PC-9 (cell line): ENCODE results near the gene FPGS. TPM values are rescaled to one million over a fixed set of nuclear protein-coding genes. Genes with fewer than 3 reads are reported as not detected.

Experiments used
- BruUV-seq: library from RNA; stranded (reverse); fragments of 400-500 nt; replicated peaks from 2 replicates; lab custom pipeline; 2021; lab: Mats Ljungman, UMichigan
- CTCF ChIA-PET: fragments of 300-600 bp; sonication (Branson Sonifier 250); formaldehyde crosslinking; loops from one replicate; lab custom pipeline; 2022; ENCODE audit warnings: antibody characterized with exemption; lab: Charles Lee
- POLR2A ChIA-PET: fragments of 300-600 bp; sonication (Branson Sonifier 250); formaldehyde crosslinking; loops from one replicate; lab custom pipeline; 2022; ENCODE audit warnings: antibody characterized with exemption; ENCODE audit not compliant: unreplicated experiment; lab: Charles Lee
- DNase-seq, 2 experiments: peaks; one replicate each; pipeline versions ENCODE4 v3.0.0 to v3.0.0-alpha.2; 2015 to 2022; ENCODE audit warnings: mixed read lengths in 1 of 2
- H2AFZ ChIP-seq: fragments of 200-600 bp; sonication (generic); 2 replicates; pipeline ENCODE4 v1.8.1; 2017; ENCODE audit warnings: antibody characterized with exemption
- H3F3A ChIP-seq: fragments of 200-600 bp; sonication (generic); 2 replicates; pipeline ENCODE4 v1.8.1; 2017; ENCODE audit warnings: antibody characterized with exemption, mild to moderate bottlenecking, low read depth; ENCODE audit not compliant: insufficient read depth
- H3K27ac ChIP-seq: fragments of 200-600 bp; sonication (generic); 2 replicates; pipeline ENCODE4 v1.6.1; 2016; ENCODE audit warnings: mixed run types
- H3K27me3 ChIP-seq: fragments of 200-600 bp; sonication (generic); 2 replicates; pipeline ENCODE4 v1.6.1; 2016; ENCODE audit warnings: low read depth, mixed run types; ENCODE audit not compliant: insufficient read depth
- H3K36me3 ChIP-seq: fragments of 200-600 bp; sonication (generic); 2 replicates; pipeline ENCODE4 v1.6.1; 2016; ENCODE audit warnings: low read depth, mixed run types
- H3K4me1 ChIP-seq: fragments of 200-600 bp; sonication (generic); replicated peaks from 2 replicates; pipeline ENCODE4 v1.6.1; 2016; ENCODE audit warnings: mixed run types; ENCODE audit not compliant: insufficient read depth
- H3K4me2 ChIP-seq: fragments of 200-600 bp; sonication (generic); 2 replicates; pipeline ENCODE4 v1.6.1; 2017; ENCODE audit warnings: mixed run types
- H3K4me3 ChIP-seq: fragments of 200-600 bp; sonication (generic); 2 replicates; pipeline ENCODE4 v1.6.1; 2016; ENCODE audit warnings: mixed run types
- H3K79me2 ChIP-seq: fragments of 200-600 bp; sonication (generic); 2 replicates; pipeline ENCODE4 v1.6.1; 2017; ENCODE audit warnings: low read depth, mixed run types
- H3K9me2 ChIP-seq: fragments of 200-600 bp; sonication (generic); 2 replicates; pipeline ENCODE4 v1.8.1; 2017; ENCODE audit warnings: mild to moderate bottlenecking; ENCODE audit not compliant: insufficient read depth
- H3K9me3 ChIP-seq: fragments of 200-600 bp; sonication (generic); 2 replicates; pipeline ENCODE4 v1.8.1; 2016; ENCODE audit warnings: low read depth; ENCODE audit not compliant: insufficient read depth
- H4K20me1 ChIP-seq: fragments of 200-600 bp; sonication (generic); 2 replicates; pipeline ENCODE4 v1.8.1; 2017; ENCODE audit not compliant: insufficient read depth
- CTCF ChIP-seq: fragments of 200-600 bp; sonication (generic); conservative IDR thresholded peaks from 2 replicates; pipeline ENCODE4 v1.6.1; 2017; ENCODE audit warnings: mixed run types, antibody characterized with exemption, mild to moderate bottlenecking, moderate library complexity
- EZH2 ChIP-seq: fragments of 200-600 bp; sonication (generic); IDR thresholded peaks from 2 replicates; pipeline ENCODE4 v1.8.0; 2017; ENCODE audit warnings: antibody characterized with exemption, low read depth
- intact Hi-C: fragments of 100-400 bp; cut with micrococcal nuclease; formaldehyde crosslinking; loops from one replicate; pipeline ENCODE4 v1.10.0; 2022; ENCODE audit not compliant: unreplicated experiment
- total RNA-seq: library from RNA; stranded (reverse); gene quantifications from 2 replicates; pipeline ENCODE4 v1.2.3, GENCODE V29; 2021

Gene FPGS
- total RNA-seq, 1 experiment from 2014 or later, result 152 TPM

- H3K79me2 ChIP-seq, result peaks cover 23% of the 10 kb centered on the region
- CTCF ChIA-PET, result no interaction called here
- peaks cover 75% of the 10 kb centered on the region for H3F3A ChIP-seq
- TF ChIP-seq CTCF, result no peak
- no peak for TF ChIP-seq EZH2
- H3K4me1 ChIP-seq, result peaks cover 1% of the 10 kb centered on the region; the same call in 1 of the 2 replicates
- BruUV-seq, result no TSS peak
- no peak overlapping the region for H2AFZ ChIP-seq
- peaks cover 20% of the 10 kb centered on the region for H3K36me3 ChIP-seq
- intact Hi-C loops, result no loop called here
- POLR2A ChIA-PET, result interaction anchor here (0.7 kb wide), 1 partner anchor 321 kb away, joined by 3 read pairs; no protein-coding TSS in a partner anchor
- no peak overlapping the region for H3K27ac ChIP-seq
- H4K20me1 ChIP-seq, result peaks cover 44% of the 10 kb centered on the region
- no peak overlapping the region for H3K4me3 ChIP-seq
- peak in 1 of 2 experiments; percentile 3 for DNase-seq
- no peaks in the 10 kb centered on the region for H3K9me2 ChIP-seq
- no peak overlapping the region for H3K4me2 ChIP-seq
- H3K9me3 ChIP-seq, result no peaks in the 10 kb centered on the region
- no peaks in the 10 kb centered on the region for H3K27me3 ChIP-seq
Observed at GRCh38 chr9:127793093-127793708, 9.5 kb upstream of the FPGS start.

- H3K27ac ChIP-seq, result no peak overlapping the region
- H3K4me2 ChIP-seq, result no peak overlapping the region
- no peak overlapping the region for H2AFZ ChIP-seq
- POLR2A ChIA-PET, result no interaction called here
- H3K79me2 ChIP-seq, result peaks cover 13% of the 10 kb centered on the region
- CTCF ChIA-PET, result no interaction called here
- H3K9me2 ChIP-seq, result no peaks in the 10 kb centered on the region
- H4K20me1 ChIP-seq, result peaks cover 34% of the 10 kb centered on the region
- H3F3A ChIP-seq, result peaks cover 78% of the 10 kb centered on the region
- no peak overlapping the region for H3K4me3 ChIP-seq
- H3K36me3 ChIP-seq, result peaks cover 11% of the 10 kb centered on the region
- H3K27me3 ChIP-seq, result no peaks in the 10 kb centered on the region
- intact Hi-C loops, result no loop called here
- no peak for DNase-seq
- BruUV-seq, result no TSS peak
- TF ChIP-seq EZH2, result no peak
- no peak for TF ChIP-seq CTCF
- no peaks in the 10 kb centered on the region for H3K9me3 ChIP-seq
- peaks cover 9% of the 10 kb centered on the region; the same call in 1 of the 2 replicates for H3K4me1 ChIP-seq
Observed at GRCh38 chr9:127794001-127794791, 8.5 kb upstream of the FPGS start.

- no peaks in the 10 kb centered on the region for H3K27me3 ChIP-seq
- H3K36me3 ChIP-seq, result no peaks in the 10 kb centered on the region
- H3K27ac ChIP-seq, result no peak overlapping the region
- peaks cover 71% of the 10 kb centered on the region for H3F3A ChIP-seq
- no peak overlapping the region for H2AFZ ChIP-seq
- BruUV-seq, result no TSS peak
- no peak overlapping the region for H3K4me2 ChIP-seq
- no peaks in the 10 kb centered on the region for H3K79me2 ChIP-seq
- ChIA-PET POLR2A (no interaction called here), CTCF (no interaction called here)
- H3K9me2 ChIP-seq, result no peaks in the 10 kb centered on the region
- peaks cover 14% of the 10 kb centered on the region; the same call in 1 of the 2 replicates for H4K20me1 ChIP-seq
- intact Hi-C loops, result no loop called here
- no peaks in the 10 kb centered on the region for H3K9me3 ChIP-seq
- no peak for DNase-seq
- peaks cover 21% of the 10 kb centered on the region for H3K4me1 ChIP-seq
- no peak overlapping the region for H3K4me3 ChIP-seq
- TF ChIP-seq CTCF (no peak), EZH2 (no peak)
Observed at GRCh38 chr9:127796225-127796813, 6.4 kb upstream of the FPGS start.
